NCI-H146 treated with DMSO at 0.1 percent for 48 hours (cell line): ENCODE results near the gene A1BG.
"Not testable (repeated sequence)": the region's sequence is repeated elsewhere in the genome, so short reads cannot be mapped to it uniquely, and the experiment has no call there.

ENCODE experiments used
- DNase-seq: peaks from one replicate; lab custom pipeline; 2025; ENCODE audit not compliant: unreplicated experiment; lab: John Stamatoyannopoulos, UW

A1BG gene

GRCh38 chr19:58361900-58362271, 8.6 kb upstream of the A1BG start:
- peak; percentile 70 for DNase-seq

GRCh38 chr19:58357481-58358145, 4.3 kb upstream of the A1BG start:
- DNase-seq, result no peak

DNA sequence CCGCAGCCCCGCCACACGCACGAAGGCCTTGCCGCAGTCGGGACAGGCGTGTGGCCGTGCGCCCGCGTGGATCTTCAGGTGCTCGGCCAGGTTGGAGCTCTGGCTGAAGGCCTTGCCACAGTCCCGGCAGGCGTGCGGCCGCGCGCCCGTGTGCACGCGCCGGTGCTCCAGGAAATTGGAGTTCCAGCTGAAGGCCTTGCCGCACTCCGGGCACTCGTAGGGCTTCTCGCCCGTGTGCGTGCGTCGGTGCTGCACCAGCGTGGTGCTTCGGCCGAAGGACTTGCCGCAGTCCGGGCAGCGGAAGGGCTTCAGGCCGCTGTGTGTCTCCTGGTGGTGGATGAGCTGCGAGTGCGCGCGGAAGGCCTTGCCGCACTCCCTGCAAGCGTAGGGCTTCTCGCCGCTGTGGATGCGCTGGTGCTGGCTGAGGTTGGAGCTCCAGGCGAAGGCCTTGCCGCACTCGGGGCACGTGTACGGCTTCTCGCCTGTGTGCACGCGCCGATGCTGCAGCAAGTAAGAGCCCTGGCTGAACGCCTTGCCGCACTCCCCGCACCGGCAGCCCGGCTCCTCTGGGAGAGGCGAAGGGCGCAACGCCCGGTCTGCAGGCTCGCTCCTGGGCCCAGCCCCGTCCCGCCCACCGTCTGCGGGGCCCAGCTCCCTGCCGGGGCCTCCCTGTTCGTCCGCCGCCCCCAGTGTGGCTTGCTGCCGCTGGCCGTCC, 3.6 kb upstream of the A1BG start:
- DNase-seq, result no peak

DNA sequence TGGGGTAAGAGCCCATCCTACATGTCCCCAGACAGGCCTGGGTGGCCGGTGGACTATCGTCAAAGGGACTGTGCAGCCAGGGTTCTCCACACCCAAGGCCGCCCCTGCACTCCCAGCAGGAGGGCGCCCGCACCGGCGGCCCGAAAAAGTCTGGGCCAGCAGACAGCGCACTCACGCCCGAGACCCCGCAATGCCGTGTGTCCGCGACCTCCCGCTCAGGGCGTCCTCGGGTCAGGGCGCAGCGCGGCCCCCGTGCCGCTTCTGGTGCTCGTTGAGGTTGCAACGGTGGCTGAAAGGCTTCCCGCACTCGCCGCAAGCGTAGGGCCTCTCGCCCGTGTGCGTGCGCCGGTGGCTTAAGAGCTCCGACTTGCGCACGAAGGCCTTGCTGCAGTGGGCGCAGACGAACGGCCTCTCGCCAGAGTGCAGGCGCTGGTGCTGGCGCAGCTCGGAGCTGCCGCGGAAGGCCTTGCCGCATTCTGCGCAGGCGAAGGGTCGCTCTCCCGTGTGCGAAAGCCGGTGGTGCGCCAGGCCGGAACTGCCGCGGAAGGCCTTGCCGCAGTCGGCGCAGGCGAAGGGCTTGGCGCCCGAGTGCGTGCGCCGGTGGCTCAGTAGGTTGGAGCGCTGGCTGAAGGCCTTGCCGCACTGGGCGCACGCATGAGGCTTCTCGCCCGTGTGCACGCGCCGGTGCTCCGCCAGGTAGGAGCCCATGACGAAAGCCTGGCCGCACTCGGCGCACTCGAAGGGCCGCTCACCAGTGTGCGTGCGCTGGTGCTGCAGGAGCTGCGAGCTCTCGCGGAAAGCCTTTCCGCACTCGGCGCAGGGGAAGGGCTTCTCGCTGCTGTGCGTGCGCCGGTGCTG, 2.8 kb upstream of the A1BG start:
- no peak for DNase-seq

DNA sequence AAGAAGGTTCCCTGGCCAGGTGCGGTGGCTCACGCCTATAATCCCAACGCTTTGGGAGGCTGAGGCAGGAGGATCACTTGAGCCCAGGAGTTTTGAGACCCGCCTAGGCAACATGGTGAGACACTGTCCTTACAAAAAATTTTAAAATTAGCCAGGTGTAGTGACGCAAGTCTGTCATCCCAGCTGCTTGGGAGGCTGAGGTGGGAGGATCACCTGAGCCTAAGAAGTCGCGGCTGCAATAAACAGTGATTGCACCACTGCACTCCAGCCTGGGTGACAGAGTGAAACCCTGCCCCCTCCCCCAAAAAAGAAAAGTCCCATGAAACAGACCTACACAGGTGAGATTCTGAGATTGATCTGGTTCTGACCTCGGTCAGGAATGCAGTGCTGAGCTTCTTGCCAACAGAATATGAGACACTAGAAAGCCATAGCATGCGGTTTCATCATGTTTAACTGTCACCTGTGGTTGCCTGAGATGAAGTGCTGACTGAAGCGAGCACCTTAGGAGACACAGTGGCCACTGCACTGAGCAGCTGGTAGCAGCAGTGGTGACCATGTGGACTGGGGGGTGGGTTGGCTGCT, 2.0 kb upstream of the A1BG start:
- no peak for DNase-seq

GRCh38 chr19:58354478-58355030, 1.3 kb upstream of the A1BG start:
- DNase-seq, result no peak

- DNase-seq, result no peak
Measured at GRCh38 chr19:58353717-58354477, 605 bp upstream of the A1BG start.

GRCh38 chr19:58351990-58352755, 1.1 kb downstream of the A1BG start:
- DNase-seq, result no peak

DNA sequence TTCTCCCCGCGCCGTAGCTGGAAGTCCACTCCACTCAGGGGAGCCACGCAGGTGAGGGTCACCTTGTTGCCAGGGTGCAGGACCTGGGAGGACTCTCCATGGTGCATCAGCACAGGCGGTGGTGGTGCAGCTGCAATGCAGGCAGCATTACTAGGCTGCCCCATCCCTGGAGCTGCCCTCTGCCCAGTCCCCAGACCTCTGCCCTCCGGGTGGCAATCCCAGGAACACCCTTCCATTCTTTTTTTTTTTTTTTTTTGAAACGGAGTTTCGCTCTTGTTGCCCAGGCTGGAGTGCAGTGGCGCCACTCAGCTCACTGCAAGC, 1.8 kb downstream of the A1BG start:
- DNase-seq, result no peak

- no peak for DNase-seq
Measured at GRCh38 chr19:58350871-58351557, 2.3 kb downstream of the A1BG start.

GRCh38 chr19:58350001-58350861, 3.1 kb downstream of the A1BG start:
- DNase-seq, result no peak

- DNase-seq, result no peak
Measured at GRCh38 chr19:58349590-58349989, 3.7 kb downstream of the A1BG start.

DNA sequence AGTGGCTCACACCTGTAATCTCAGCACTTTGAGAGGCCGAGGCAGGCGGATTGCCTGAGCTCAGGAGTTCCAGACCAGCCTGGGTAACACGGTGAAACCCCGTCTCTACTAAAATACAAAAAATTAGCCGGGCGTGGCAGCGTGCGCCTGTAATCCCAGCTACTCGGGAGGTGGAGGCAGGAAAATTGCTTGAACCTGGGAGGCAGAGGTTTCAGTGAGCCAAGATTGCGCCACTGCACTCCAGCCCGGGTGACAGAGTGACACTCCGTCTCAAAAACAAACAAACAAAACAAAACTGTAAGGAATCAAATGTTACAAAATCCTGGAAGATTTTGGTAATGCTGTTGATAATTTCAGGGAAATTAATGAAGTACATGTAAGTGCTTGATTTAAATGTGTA, 5.2 kb downstream of the A1BG start:
- not testable (repeated sequence) for DNase-seq

GRCh38 chr19:58346961-58347929, 6.0 kb downstream of the A1BG start:
- DNase-seq, result peak; percentile 70

GRCh38 chr19:58345558-58345957, 7.7 kb downstream of the A1BG start:
- no peak for DNase-seq

DNA sequence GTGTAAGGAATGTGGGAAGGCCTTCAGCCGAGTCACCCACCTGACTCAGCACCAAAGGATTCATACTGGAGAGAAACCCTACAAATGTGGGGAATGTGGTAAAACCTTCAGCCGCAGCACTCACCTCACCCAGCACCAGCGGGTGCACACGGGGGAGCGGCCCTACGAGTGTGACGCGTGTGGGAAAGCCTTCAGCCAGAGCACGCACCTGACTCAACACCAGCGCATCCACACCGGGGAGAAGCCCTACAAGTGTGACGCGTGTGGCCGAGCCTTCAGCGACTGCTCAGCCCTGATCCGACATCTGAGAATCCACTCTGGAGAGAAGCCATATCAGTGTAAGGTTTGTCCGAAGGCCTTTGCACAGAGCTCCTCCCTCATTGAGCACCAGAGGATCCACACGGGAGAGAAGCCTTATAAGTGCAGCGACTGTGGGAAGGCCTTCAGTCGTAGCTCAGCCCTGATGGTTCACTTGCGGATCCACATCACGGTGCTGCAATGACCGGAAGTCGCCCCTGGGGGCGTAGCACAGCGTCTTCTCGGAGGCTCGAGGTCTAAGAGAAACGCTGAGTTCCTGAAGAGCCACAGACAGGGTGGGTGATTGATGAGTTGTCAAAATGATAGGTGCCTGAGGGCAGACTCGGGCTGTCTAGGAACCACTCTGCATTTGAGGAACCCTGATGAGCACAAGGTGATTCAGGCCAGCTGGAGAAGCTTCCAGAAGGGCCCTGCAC, 14.3 kb downstream of the A1BG start:
- DNase-seq, result no peak

DNA sequence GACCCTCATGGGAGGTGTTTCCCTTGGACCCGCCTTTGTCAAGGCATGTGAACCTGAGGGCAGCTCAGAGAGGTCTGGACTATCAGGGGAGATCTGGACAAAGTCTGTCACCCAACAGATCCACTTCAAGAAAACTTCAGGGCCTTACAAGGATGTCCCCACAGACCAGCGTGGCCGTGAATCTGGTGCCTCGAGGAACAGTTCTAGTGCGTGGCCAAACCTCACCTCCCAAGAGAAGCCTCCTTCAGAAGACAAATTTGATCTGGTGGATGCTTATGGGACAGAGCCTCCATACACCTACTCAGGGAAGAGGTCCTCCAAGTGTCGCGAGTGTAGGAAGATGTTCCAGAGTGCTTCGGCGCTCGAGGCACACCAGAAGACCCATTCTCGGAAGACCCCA, 15.0 kb downstream of the A1BG start:
- DNase-seq, result no peak
